ENCODE data around the gene MIB1. TPM values are rescaled to one million over a fixed set of nuclear protein-coding genes. Genes with fewer than 3 reads are reported as not detected.

MIB1 gene
- total RNA-seq, 2 donors from 2014 or later, result 13.8 to 18.7 TPM

- H3K27me3 ChIP-seq, result no peaks in the 10 kb centered on the region
- no peak overlapping the region for H3K4me3 ChIP-seq
- no peak for ATAC-seq
- 77 to 78% methylated on average over 7 of the region's 7 CpGs for WGBS, 2 donors
- no peaks in the 10 kb centered on the region for H3K9me3 ChIP-seq
- intact Hi-C loops (cut with DNase I), result no loop called here
- no peak for DNase-seq
- TF ChIP-seq, protein P1, sequence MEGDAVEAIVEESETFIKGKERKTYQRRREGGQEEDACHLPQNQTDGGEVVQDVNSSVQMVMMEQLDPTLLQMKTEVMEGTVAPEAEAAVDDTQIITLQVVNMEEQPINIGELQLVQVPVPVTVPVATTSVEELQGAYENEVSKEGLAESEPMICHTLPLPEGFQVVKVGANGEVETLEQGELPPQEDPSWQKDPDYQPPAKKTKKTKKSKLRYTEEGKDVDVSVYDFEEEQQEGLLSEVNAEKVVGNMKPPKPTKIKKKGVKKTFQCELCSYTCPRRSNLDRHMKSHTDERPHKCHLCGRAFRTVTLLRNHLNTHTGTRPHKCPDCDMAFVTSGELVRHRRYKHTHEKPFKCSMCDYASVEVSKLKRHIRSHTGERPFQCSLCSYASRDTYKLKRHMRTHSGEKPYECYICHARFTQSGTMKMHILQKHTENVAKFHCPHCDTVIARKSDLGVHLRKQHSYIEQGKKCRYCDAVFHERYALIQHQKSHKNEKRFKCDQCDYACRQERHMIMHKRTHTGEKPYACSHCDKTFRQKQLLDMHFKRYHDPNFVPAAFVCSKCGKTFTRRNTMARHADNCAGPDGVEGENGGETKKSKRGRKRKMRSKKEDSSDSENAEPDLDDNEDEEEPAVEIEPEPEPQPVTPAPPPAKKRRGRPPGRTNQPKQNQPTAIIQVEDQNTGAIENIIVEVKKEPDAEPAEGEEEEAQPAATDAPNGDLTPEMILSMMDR (IDR thresholded peaks at IDR 0.05), result no peak
- no peak for TF ChIP-seq POLR2A (IDR thresholded peaks at IDR 0.05)
- H3K4me1 ChIP-seq, result no peaks in the 10 kb centered on the region
- no peaks in the 10 kb centered on the region for H3K36me3 ChIP-seq (replicated peaks in 1 of 2; ENCODE audit: insufficient read depth in 1 of 2, low read depth in 2 of 2)
- H3K27ac ChIP-seq, result no peak overlapping the region
These were observed 166.9 kb downstream of the MIB1 start for GRCh38 chr18:21907451-21907850.

DNA sequence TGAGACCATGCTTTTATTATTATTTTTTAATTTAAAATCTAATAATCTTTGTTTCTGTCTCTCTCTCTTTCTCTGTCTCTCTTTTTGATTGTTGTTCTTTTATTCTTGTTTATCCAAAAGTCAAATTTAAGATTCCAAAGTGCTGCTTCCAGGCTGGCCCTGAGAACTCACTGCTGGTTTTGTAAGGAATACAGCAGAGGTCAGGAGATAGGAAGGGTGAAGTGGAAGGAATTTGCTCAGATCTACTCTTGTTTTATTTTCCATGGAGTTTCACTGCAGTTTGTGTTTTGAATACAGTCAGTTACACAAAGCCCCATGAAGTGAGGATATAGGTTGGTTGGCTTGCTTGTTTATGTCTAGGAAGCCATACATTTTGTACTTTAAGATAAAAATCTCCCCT, 168.1 kb downstream of the MIB1 start:
- TF ChIP-seq POLR2A (IDR thresholded peaks at IDR 0.05), result no peak
- TF ChIP-seq, protein P1 (IDR thresholded peaks at IDR 0.05), result no peak
- Histone ChIP-seq H3K4me1 (no peaks in the 10 kb centered on the region), H3K27me3 (no peaks in the 10 kb centered on the region), H3K36me3 (replicated peaks in 1 of 2; ENCODE audit: insufficient read depth in 1 of 2, low read depth in 2 of 2) (no peaks in the 10 kb centered on the region), H3K27ac (no peak overlapping the region), H3K9me3 (no peaks in the 10 kb centered on the region), H3K4me3 (no peak overlapping the region)
- intact Hi-C loops (cut with DNase I), result no loop called here
- ATAC-seq (no peak), DNase-seq (no peak)

DNA sequence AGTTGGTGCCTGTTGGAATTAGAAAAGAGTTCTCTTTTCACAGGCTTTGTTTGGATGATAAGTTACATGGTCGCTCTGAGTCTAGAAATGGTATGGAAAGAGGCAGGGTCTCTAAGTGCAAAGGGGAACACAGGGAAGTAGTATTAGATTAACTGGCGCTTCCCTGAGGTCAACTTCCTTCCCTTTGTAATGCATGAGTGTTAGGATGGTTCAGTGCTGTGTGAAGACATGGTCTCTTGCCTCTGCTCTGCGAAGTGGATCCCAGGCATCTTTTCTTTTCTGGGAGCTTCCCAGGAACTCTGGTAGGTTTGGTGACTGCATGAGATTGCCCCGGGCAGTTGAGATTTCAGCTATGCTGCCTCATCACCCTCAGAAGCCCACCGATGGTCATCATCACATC, 170.3 kb downstream of the MIB1 start:
- no peak overlapping the region for H3K27ac ChIP-seq
- DNase-seq, result no peak
- H3K4me3 ChIP-seq, result no peak overlapping the region
- WGBS, 2 donors, result 73 to 77% methylated on average over 5 of the region's 5 CpGs
- TF ChIP-seq, protein P1 (IDR thresholded peaks at IDR 0.05), result no peak
- TF ChIP-seq POLR2A (IDR thresholded peaks at IDR 0.05), result no peak
- intact Hi-C loops (cut with DNase I), result loop anchor here (5.0 kb wide), 1 partner anchor 656 kb away; no protein-coding TSS in a partner anchor
- ATAC-seq, result no peak
- no peaks in the 10 kb centered on the region for H3K4me1 ChIP-seq
- H3K9me3 ChIP-seq, result no peaks in the 10 kb centered on the region
- H3K27me3 ChIP-seq, result no peaks in the 10 kb centered on the region
- no peaks in the 10 kb centered on the region for H3K36me3 ChIP-seq (replicated peaks in 1 of 2; ENCODE audit: insufficient read depth in 1 of 2, low read depth in 2 of 2)

DNA sequence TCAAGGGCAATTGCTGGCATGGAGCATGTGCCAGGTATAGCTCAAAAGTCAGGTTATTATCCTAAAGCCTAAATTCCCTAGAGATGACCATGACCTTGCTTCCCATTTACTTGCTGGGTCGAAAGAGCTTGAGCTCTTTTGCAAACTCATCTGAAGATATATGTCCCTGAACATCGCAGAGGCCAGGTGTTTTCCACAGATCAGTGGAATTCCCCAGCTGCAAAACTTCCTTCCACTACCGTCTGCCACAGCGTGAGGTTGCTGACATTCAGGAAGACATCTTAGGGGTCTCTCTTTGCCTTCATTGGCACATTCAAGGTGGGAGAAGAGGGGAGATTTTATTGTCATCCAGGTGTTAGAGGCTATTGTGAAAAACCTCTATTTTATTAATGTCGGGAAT, 171.0 kb downstream of the MIB1 start:
- TF ChIP-seq, protein P1 (IDR thresholded peaks at IDR 0.05), result no peak
- TF ChIP-seq POLR2A (IDR thresholded peaks at IDR 0.05), result no peak

More for the DNA sequence above, 171.0 kb downstream of the MIB1 start:
- Histone ChIP-seq H3K9me3 (no peaks in the 10 kb centered on the region), H3K4me1 (no peaks in the 10 kb centered on the region), H3K4me3 (no peak overlapping the region), H3K27ac (no peak overlapping the region), H3K27me3 (no peaks in the 10 kb centered on the region), H3K36me3 (replicated peaks in 1 of 2; ENCODE audit: insufficient read depth in 1 of 2, low read depth in 2 of 2) (no peaks in the 10 kb centered on the region)
- intact Hi-C loops (cut with DNase I), result loop anchor here (5.0 kb wide), 1 partner anchor 656 kb away; no protein-coding TSS in a partner anchor
- DNase-seq, result no peak
- 50 to 57% methylated on average over 5 of the region's 5 CpGs for WGBS, 2 donors
- ATAC-seq, result no peak

Data from body of pancreas (tissue), 4 donors.